ENCODE results near the gene LRP1. TPM values are rescaled to one million over a fixed set of nuclear protein-coding genes. Genes with fewer than 3 reads are reported as not detected.

The LRP1 gene
- total RNA-seq, 2 donors from 2014 or later = 107 to 123 TPM

- Histone ChIP-seq H3K9ac (ENCODE audit: low read depth in 2 of 2, low read length in 2 of 2) (no peak overlapping the region), H3K4me1 (peaks cover 11% of the 10 kb centered on the region), H3K27ac (no peak overlapping the region), H3K9me3 (no peaks in the 10 kb centered on the region), H3K27me3 (peaks cover 94% of the 10 kb centered on the region), H3K4me3 (no peak overlapping the region), H3K36me3 (no peaks in the 10 kb centered on the region)
- no peak for DNase-seq
- intact Hi-C loops (cut with DNase I) = no loop called here
- no peak for TF ChIP-seq CTCF (IDR thresholded peaks at IDR 0.05)
These were observed 91.9 kb downstream of the LRP1 start for GRCh38 chr12:57219993-57220754.

GRCh38 chr12:57220770-57221168, 92.5 kb downstream of the LRP1 start:
- Histone ChIP-seq H3K27ac (no peak overlapping the region), H3K27me3 (peaks cover 94% of the 10 kb centered on the region), H3K4me3 (no peak overlapping the region), H3K9me3 (no peaks in the 10 kb centered on the region), H3K4me1 (peaks cover 13% of the 10 kb centered on the region), H3K9ac (ENCODE audit: low read depth in 2 of 2, low read length in 2 of 2) (no peak overlapping the region), H3K36me3 (no peaks in the 10 kb centered on the region)
- no peak for TF ChIP-seq CTCF (IDR thresholded peaks at IDR 0.05)
- intact Hi-C loops (cut with DNase I) = no loop called here
- no peak for DNase-seq

- no peaks in the 10 kb centered on the region for H3K36me3 ChIP-seq
- H3K4me1 ChIP-seq = peaks cover 12% of the 10 kb centered on the region
- H3K27me3 ChIP-seq = peaks cover 94% of the 10 kb centered on the region
- H3K4me3 ChIP-seq = no peak overlapping the region
- no peak overlapping the region for H3K27ac ChIP-seq
- no peak for TF ChIP-seq CTCF (IDR thresholded peaks at IDR 0.05)
- no peaks in the 10 kb centered on the region for H3K9me3 ChIP-seq
- no peak for DNase-seq
- intact Hi-C loops (cut with DNase I) = no loop called here
- no peak overlapping the region for H3K9ac ChIP-seq (ENCODE audit: low read depth in 2 of 2, low read length in 2 of 2)
These were observed 93.1 kb downstream of the LRP1 start for GRCh38 chr12:57221169-57221917.

GRCh38 chr12:57222286-57223190, 94.3 kb downstream of the LRP1 start:
- intact Hi-C loops (cut with DNase I) = no loop called here
- no peak overlapping the region for H3K27ac ChIP-seq
- no peaks in the 10 kb centered on the region for H3K9me3 ChIP-seq
- H3K27me3 ChIP-seq = peaks cover 92% of the 10 kb centered on the region
- H3K4me1 ChIP-seq = peaks cover 4% of the 10 kb centered on the region
- H3K4me3 ChIP-seq = no peak overlapping the region
- no peak for DNase-seq
- H3K36me3 ChIP-seq = no peaks in the 10 kb centered on the region
- no peak overlapping the region for H3K9ac ChIP-seq (ENCODE audit: low read depth in 2 of 2, low read length in 2 of 2)
- TF ChIP-seq CTCF (IDR thresholded peaks at IDR 0.05) = no peak
